Panc1 (cell line): ENCODE measurements around the gene KDM2A. TPM values are rescaled to one million over a fixed set of nuclear protein-coding genes. Genes with fewer than 3 reads are reported as not detected.
"Not testable (repeated sequence)": the region's sequence is repeated elsewhere in the genome, so short reads cannot be mapped to it uniquely, and the experiment has no call there.

Experiments
- ATAC-seq: fragments of 200-7000 bp; cut with Tn5 transposase; 2 replicates; pipeline ENCODE4 v1.9.1; 2020; ENCODE audit warnings: mild to moderate bottlenecking, moderate library complexity
- BruUV-seq: library from RNA; stranded (reverse); fragments of 400-500 nt; replicated peaks from 2 replicates; lab custom pipeline; 2021; lab: Mats Ljungman, UMichigan
- CTCF ChIA-PET: fragments of 300-600 bp; sonication (Branson Sonifier 250); formaldehyde crosslinking; loops from one replicate; lab custom pipeline; 2022; ENCODE audit warnings: antibody characterized with exemption; lab: Charles Lee
- POLR2A ChIA-PET: fragments of 300-600 bp; sonication (Branson Sonifier 250); formaldehyde crosslinking; loops from one replicate; lab custom pipeline; 2022; ENCODE audit warnings: antibody characterized with exemption; lab: Charles Lee
- DNase-seq: peaks from one replicate; pipeline ENCODE4 v3.0.0-alpha.2; 2010; ENCODE audit warnings: low read depth, low spot score
- H3K27ac ChIP-seq: 2 replicates; pipeline ENCODE4 v1.5.1; 2011; ENCODE audit warnings: mild to moderate bottlenecking, low read length, inconsistent platforms
- H3K27me3 ChIP-seq: fragments of 200-500 bp; sonication (Bioruptor generic); 2 replicates; pipeline ENCODE4 v1.6.0; 2014; ENCODE audit warnings: low read length, inconsistent platforms; ENCODE audit not compliant: control insufficient read depth, insufficient read depth
- H3K36me3 ChIP-seq: fragments of 200-500 bp; sonication (Bioruptor generic); 2 replicates; pipeline ENCODE4 v1.5.1; 2014; ENCODE audit warnings: inconsistent platforms, mild to moderate bottlenecking, low read length, moderate library complexity; ENCODE audit not compliant: control insufficient read depth, insufficient read depth
- H3K4me1 ChIP-seq: 2 replicates; pipeline ENCODE4 v1.5.1; 2011; ENCODE audit warnings: inconsistent platforms, mild to moderate bottlenecking, low read length, moderate library complexity; ENCODE audit not compliant: control insufficient read depth, insufficient read depth
- H3K4me3 ChIP-seq, 2 experiments: 2 replicates each; pipeline ENCODE4 v1.5.1; 2011 to 2012; ENCODE audit warnings: low read depth in 2 of 2, low read length in 2 of 2, mild to moderate bottlenecking in 2 of 2, inconsistent platforms in 1 of 2, moderate library complexity in 1 of 2
- H3K9me3 ChIP-seq: fragments of 200-500 bp; sonication (Bioruptor generic); 2 replicates; pipeline ENCODE4 v1.5.1; 2014; ENCODE audit warnings: low read depth, mild to moderate bottlenecking, inconsistent platforms, low read length, moderate library complexity; ENCODE audit not compliant: control insufficient read depth, insufficient read depth
- POLR2AphosphoS5 ChIP-seq: IDR thresholded peaks from 2 replicates; pipeline ENCODE4 v1.6.1; 2012; ENCODE audit warnings: mild to moderate bottlenecking, low read depth, low read length, moderate library complexity
- SIN3A ChIP-seq: IDR thresholded peaks from 2 replicates; pipeline ENCODE4 v1.6.1; 2012; ENCODE audit warnings: low read depth, mild to moderate bottlenecking, low read length, moderate library complexity, borderline replicate concordance; ENCODE audit not compliant: insufficient read depth
- TCF7L2 ChIP-seq: IDR thresholded peaks from 2 replicates; pipeline ENCODE4 v1.6.1; 2011; ENCODE audit warnings: mild to moderate bottlenecking, low read depth, low read length, inconsistent platforms
- in situ Hi-C: cut with HindIII; loops from 2 replicates; pipeline ENCODE4 v1.10.0; 2016; ENCODE audit warnings: low sequenced_read_pairs, low pct_unique_long_range_greater_than_20kb
- intact Hi-C: fragments of 100-400 bp; cut with micrococcal nuclease; formaldehyde crosslinking; loops from one replicate; pipeline ENCODE4 v1.10.0; 2022; ENCODE audit not compliant: unreplicated experiment
- total RNA-seq: library from RNA; stranded (reverse); gene quantifications from one replicate; pipeline ENCODE4 v1.2.1, GENCODE V29; 2021; ENCODE audit not compliant: unreplicated experiment
- TF ChIP-seq, protein P1 (sequence below), 2 experiments: IDR thresholded peaks; 2 replicates each; pipeline ENCODE4 v1.6.1; 2011 to 2012; ENCODE audit warnings: low read depth in 2 of 2, control low read depth in 1 of 2, low read length in 1 of 2, mild to moderate bottlenecking in 1 of 2, moderate library complexity in 1 of 2; ENCODE audit not compliant: insufficient read depth in 1 of 2
- TF ChIP-seq, protein P2 (sequence below): fragments of 450-650 bp; IDR thresholded peaks from 2 replicates; pipeline ENCODE4 v1.5.1; 2017; ENCODE audit warnings: mild to moderate bottlenecking

KDM2A gene
- total RNA-seq, 1 experiment from 2014 or later: 112 TPM

DNA sequence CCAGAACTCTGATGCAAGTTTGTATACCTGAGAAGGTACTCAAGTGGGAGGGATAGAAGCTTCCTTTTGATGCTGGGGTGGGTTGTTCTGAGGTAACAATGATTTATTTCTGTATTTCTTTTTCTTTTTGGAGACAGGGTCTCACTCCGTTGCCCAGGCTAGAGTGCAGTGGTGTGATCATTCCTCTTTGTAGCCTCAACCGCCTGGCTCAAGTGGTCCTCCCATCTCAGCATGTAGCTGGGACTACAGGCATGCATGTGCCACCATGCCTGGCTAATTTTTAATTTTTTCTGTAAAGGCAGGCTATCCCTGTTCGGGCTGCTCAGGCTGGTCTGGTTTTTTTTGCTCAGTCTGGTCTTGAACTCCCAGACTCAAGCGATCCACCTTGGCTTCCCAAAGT is 7.9 kb downstream of the KDM2A start:
- ChIA-PET CTCF (interaction anchor here (0.6 kb wide), 1 partner anchor 308 kb away, joined by 7 read pairs; no protein-coding TSS in a partner anchor), POLR2A (interaction anchor here (0.7 kb wide), 1 partner anchor 216 kb away, joined by 4 read pairs; no protein-coding TSS in a partner anchor)
- no peaks in the 10 kb centered on the region; the same call in 1 of the 2 replicates for H3K36me3 ChIP-seq
- H3K4me1 ChIP-seq: peaks cover 12% of the 10 kb centered on the region
- in situ Hi-C loops: no loop called here
- intact Hi-C loops: no loop called here
- no peak overlapping the region for H3K27ac ChIP-seq
- H3K9me3 ChIP-seq: no peaks in the 10 kb centered on the region
- ATAC-seq (no peak), DNase-seq (no peak)
- BruUV-seq: no TSS peak
- H3K4me3 ChIP-seq: no peak overlapping the region
- no peaks in the 10 kb centered on the region for H3K27me3 ChIP-seq
- TF ChIP-seq POLR2AphosphoS5: no peak
- TF ChIP-seq SIN3A: no peak
- TF ChIP-seq, protein P1, sequence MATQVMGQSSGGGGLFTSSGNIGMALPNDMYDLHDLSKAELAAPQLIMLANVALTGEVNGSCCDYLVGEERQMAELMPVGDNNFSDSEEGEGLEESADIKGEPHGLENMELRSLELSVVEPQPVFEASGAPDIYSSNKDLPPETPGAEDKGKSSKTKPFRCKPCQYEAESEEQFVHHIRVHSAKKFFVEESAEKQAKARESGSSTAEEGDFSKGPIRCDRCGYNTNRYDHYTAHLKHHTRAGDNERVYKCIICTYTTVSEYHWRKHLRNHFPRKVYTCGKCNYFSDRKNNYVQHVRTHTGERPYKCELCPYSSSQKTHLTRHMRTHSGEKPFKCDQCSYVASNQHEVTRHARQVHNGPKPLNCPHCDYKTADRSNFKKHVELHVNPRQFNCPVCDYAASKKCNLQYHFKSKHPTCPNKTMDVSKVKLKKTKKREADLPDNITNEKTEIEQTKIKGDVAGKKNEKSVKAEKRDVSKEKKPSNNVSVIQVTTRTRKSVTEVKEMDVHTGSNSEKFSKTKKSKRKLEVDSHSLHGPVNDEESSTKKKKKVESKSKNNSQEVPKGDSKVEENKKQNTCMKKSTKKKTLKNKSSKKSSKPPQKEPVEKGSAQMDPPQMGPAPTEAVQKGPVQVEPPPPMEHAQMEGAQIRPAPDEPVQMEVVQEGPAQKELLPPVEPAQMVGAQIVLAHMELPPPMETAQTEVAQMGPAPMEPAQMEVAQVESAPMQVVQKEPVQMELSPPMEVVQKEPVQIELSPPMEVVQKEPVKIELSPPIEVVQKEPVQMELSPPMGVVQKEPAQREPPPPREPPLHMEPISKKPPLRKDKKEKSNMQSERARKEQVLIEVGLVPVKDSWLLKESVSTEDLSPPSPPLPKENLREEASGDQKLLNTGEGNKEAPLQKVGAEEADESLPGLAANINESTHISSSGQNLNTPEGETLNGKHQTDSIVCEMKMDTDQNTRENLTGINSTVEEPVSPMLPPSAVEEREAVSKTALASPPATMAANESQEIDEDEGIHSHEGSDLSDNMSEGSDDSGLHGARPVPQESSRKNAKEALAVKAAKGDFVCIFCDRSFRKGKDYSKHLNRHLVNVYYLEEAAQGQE (IDR thresholded peaks at IDR 0.05; ENCODE audit: insufficient read depth in 1 of 2, low read depth in 2 of 2, low read length in 1 of 2): no peak
- TF ChIP-seq, protein P2, sequence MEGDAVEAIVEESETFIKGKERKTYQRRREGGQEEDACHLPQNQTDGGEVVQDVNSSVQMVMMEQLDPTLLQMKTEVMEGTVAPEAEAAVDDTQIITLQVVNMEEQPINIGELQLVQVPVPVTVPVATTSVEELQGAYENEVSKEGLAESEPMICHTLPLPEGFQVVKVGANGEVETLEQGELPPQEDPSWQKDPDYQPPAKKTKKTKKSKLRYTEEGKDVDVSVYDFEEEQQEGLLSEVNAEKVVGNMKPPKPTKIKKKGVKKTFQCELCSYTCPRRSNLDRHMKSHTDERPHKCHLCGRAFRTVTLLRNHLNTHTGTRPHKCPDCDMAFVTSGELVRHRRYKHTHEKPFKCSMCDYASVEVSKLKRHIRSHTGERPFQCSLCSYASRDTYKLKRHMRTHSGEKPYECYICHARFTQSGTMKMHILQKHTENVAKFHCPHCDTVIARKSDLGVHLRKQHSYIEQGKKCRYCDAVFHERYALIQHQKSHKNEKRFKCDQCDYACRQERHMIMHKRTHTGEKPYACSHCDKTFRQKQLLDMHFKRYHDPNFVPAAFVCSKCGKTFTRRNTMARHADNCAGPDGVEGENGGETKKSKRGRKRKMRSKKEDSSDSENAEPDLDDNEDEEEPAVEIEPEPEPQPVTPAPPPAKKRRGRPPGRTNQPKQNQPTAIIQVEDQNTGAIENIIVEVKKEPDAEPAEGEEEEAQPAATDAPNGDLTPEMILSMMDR: no peak
- no peak for TF ChIP-seq TCF7L2

DNA sequence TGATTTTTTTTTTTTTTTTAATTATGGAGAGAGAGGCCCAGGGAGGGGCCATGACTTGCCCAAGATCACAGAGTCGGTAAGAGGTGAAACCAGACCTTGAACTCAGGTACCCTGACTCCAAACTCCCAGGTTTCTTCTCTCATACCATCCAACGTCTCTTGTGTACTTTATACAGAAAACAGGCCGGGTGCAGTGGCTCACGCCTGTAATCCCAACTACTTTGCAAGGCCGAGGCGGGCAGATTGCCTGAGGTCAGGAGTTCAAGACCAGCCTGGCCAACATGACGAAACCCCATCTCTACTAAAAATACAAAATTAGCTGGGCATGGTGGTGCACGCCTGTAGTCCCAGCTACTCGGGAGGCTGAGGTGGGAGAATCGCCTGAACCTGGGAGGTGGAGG is 11.8 kb downstream of the KDM2A start:
- ATAC-seq, H3K4me3 ChIP-seq, DNase-seq, H3K9me3 ChIP-seq, intact Hi-C loops, BruUV-seq, POLR2A ChIA-PET, H3K27me3 ChIP-seq, H3K27ac ChIP-seq, in situ Hi-C loops, H3K4me1 ChIP-seq: not testable (repeated sequence)
- CTCF ChIA-PET: interaction anchor here (0.6 kb wide), 1 partner anchor 36 kb away, joined by 5 read pairs; no protein-coding TSS in a partner anchor
- H3K36me3 ChIP-seq: peaks cover 12% of the 10 kb centered on the region

DNA sequence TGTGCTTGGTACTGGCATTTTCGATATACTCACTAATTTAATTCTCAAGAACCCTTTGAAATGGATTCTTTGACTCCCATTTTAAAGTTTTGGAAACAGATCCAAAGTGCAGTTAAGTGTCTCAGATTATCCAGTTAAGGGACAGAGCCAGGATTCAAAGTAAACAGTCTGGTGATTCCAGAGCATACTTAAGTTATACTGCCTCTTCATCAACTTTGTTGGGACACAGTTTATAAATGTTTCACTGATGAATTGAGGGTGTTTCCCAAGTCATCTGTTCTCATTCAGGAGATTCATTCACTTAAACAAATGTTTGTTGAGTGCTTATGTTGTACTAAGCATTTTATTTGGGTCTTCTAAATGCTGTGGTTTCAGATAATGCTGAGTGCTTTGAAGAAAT is 17.1 kb downstream of the KDM2A start:
- intact Hi-C loops: no loop called here
- Histone ChIP-seq H3K27ac (no peak overlapping the region), H3K27me3 (no peaks in the 10 kb centered on the region), H3K36me3 (peaks cover 20% of the 10 kb centered on the region), H3K4me3 (no peak overlapping the region), H3K9me3 (no peaks in the 10 kb centered on the region), H3K4me1 (no peaks in the 10 kb centered on the region)
- in situ Hi-C loops: no loop called here
- CTCF ChIA-PET: no interaction called here
- POLR2A ChIA-PET: no interaction called here
- ATAC-seq: no peak
- no TSS peak for BruUV-seq
- TF ChIP-seq, protein P1 (IDR thresholded peaks at IDR 0.05; ENCODE audit: insufficient read depth in 1 of 2, low read depth in 2 of 2, low read length in 1 of 2): no peak
- TF ChIP-seq POLR2AphosphoS5 (no peak), TCF7L2 (no peak), SIN3A (no peak)
- TF ChIP-seq, protein P2: no peak
- no peak for DNase-seq
